WTC11 (cell line): ENCODE data around the gene FAM111A.
"Not testable (repeated sequence)": the region's sequence is repeated elsewhere in the genome, so short reads cannot be mapped to it uniquely, and the experiment has no call there.

Experiments
- ATF2 ChIP-seq: sonication (generic); formaldehyde crosslinking; IDR thresholded peaks from 2 replicates; pipeline ENCODE4 v1.8.1; 2022; ENCODE audit warnings: low read depth, missing genetic modification reagents, borderline replicate concordance
- CBFB ChIP-seq: sonication (generic); formaldehyde crosslinking; IDR thresholded peaks from 2 replicates; pipeline ENCODE4 v1.8.1; 2022; ENCODE audit warnings: mild to moderate bottlenecking, low read depth, missing genetic modification reagents
- CTCF ChIP-seq: fragments of 200-600 bp; IDR thresholded peaks from 2 replicates; pipeline ENCODE4 v1.8.0; 2022; ENCODE audit warnings: antibody characterized with exemption
- E2F4 ChIP-seq: sonication (generic); formaldehyde crosslinking; IDR thresholded peaks from 2 replicates; pipeline ENCODE4 v1.8.1; 2022; ENCODE audit warnings: low read depth, mild to moderate bottlenecking, moderate library complexity, missing genetic modification reagents, borderline replicate concordance
- FOXK1 ChIP-seq: sonication (generic); formaldehyde crosslinking; IDR thresholded peaks from 2 replicates; pipeline ENCODE4 v1.8.0; 2022; ENCODE audit warnings: mild to moderate bottlenecking, moderate library complexity, missing genetic modification reagents
- HMGXB4 ChIP-seq: sonication (generic); formaldehyde crosslinking; IDR thresholded peaks from 2 replicates; pipeline ENCODE4 v1.8.1; 2023; ENCODE audit warnings: mild to moderate bottlenecking, moderate library complexity, missing genetic modification reagents
- PRRX2 ChIP-seq: fragments of 250-450 bp; sonication (Bioruptor Pico); IDR thresholded peaks from 2 replicates; pipeline ENCODE4 v1.8.0; 2021; ENCODE audit warnings: mild to moderate bottlenecking
- SP1 ChIP-seq: sonication (generic); formaldehyde crosslinking; conservative IDR thresholded peaks from 2 replicates; pipeline ENCODE4 v1.8.1; 2022; ENCODE audit warnings: missing genetic modification reagents
- ZNF121 ChIP-seq: sonication (generic); formaldehyde crosslinking; IDR thresholded peaks from 2 replicates; pipeline ENCODE4 v1.8.0; 2023; ENCODE audit warnings: missing genetic modification reagents
- ZNF416 ChIP-seq: fragments of 250-450 bp; sonication (Bioruptor Pico); IDR thresholded peaks from 2 replicates; pipeline ENCODE4 v1.9.0; 2021; ENCODE audit warnings: mild to moderate bottlenecking, inconsistent platforms
- ZNF671 ChIP-seq: fragments of 250-450 bp; sonication (Bioruptor Pico); IDR thresholded peaks from 2 replicates; pipeline ENCODE4 v1.8.0; 2021; ENCODE audit warnings: mild to moderate bottlenecking

GRCh38 chr11:59107721-59108120 lies 34.9 kb upstream of the FAM111A start:
- TF ChIP-seq CTCF; ZNF121; ZNF416; ATF2 (CRISPR knock-in tag); ZNF671; E2F4 (CRISPR knock-in tag); SP1 (CRISPR knock-in tag); HMGXB4 (CRISPR knock-in tag); CBFB (CRISPR knock-in tag); PRRX2: not testable (repeated sequence)
- TF ChIP-seq FOXK1 (CRISPR knock-in tag): 0 out of 2 replicates have a peak, but pooled peaks have one; percentile 31
